Activated CD4-positive, alpha-beta T cell treated with anti-CD3 and anti-CD28 coated beads, Interleukin-2, amount 50 U/mL, for 24 hours (primary cell): ENCODE measurements around the gene B4GALT5.

Experiments used
- DNase-seq, 2 donors: peaks; one replicate each; pipeline ENCODE4 v3.0.0-alpha.2; 2020; ENCODE audit warnings: low read depth in 1 of 2, low spot score in 1 of 2

Gene B4GALT5

DNA sequence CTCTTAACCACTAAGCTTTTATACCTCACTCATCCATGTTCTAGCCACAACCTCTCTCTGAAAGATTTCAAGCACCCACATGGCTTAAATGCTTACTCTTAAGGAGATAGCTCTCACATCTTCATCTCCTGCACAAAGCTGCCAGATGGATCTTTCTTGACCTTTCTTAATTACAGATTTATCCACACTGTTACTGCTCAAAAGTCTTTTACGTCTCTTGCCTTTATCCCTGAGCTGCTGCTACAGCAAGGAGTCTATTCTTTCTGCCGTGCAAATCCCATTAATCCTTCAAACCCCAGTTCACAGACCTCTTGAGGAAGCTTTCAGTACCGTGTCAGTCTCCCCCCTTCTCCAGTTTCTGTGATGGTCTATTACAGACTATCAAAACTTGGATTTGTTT is 54.6 kb downstream of the B4GALT5 start:
- DNase-seq, result no peak

DNA sequence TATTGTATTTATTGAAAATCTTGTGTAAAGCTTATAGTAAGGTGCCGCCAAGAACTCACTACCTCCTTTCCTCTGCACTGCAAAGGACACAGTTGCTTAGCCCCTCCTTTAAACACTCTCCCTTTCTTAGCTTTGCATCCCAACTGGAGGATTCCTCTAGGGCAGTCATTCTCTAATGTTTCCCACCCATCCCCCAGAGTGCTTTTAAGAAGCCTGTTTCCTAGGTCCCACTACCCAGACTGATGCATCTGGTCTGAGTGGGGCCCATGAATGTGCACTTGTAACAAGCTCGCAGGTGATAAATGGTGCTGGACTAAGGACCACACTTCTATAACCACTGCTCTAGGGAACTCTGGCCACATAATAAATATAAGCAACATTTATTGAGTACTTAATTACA is 55.2 kb downstream of the B4GALT5 start:
- DNase-seq, result no peak

DNA sequence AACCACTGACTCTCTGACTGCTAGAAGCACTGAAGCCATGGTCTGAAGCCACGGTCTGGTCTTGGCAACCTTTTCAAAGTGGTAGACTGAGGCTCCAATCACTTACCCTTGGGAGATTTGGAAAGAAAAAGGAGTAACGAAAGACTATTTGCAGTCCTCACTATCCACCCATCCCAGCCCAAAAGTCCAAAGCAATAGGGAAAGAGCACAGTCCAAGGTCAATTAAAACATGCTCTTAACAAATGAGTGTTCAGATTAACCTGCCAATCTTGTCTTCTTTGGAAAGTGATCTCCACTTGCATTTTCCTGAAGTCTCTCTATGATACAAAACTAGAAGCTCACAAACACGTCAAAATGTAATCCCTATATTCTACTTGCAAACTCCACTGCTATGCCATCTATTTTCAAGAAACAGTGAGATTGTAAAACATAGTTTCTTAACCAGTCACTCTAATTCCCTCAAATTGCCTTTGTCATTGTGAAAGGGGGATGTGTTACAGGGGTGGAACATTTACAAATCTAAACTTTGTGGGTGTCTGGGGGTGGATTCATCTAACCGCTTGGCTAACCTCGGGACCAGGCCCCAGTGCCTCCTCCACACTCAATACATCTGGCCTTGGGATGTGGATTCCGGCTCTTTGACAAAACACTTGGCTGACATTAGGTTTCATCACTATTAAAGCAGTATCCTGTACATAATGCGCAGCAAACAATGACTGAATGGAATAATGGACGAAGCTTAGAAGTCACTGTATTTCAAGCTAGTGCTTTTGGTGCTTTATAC is 56.4 kb downstream of the B4GALT5 start:
- no peak for DNase-seq

DNA sequence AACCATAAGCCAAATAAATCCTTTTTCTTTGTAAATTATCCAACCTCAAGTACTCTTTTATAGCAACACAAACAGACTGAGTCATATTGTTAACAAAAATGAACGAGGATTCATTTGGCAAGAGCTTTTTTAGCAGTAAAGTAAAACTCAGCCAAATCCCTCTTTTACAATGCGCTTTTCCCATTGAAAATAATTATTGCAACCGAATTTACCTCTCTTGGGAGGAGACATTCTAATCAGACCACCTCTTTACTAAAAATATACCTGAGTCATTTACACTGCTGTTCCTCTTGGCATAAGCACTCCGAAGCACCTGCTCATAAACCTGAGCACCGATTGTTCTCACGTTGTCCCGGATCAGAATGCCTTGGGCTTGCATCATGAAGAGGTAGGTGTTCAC is 57.4 kb downstream of the B4GALT5 start:
- no peak for DNase-seq

DNA sequence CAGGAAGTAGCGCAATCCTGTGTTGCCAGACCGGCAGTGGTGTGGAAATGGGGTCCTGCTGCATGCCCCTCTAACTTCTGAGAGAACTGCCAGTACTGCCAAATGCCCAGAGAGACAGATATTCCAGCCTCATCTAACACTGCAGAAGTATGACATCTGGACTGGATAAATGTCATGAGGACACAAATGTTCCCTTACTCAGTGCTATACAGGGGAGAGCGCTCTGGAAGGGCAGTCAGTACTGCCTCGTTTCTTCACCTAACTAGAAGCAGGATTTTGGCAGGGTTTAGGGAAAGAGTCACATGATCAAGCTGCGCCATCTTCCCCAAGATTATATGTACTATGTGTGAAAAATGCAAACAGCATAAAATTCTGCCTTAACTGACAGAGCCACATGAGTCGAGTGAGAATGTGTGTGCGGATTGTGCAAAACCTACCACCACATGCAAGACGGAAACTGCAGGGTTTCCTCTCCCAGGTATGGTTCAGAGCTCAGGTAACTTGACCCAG is 59.7 kb downstream of the B4GALT5 start:
- DNase-seq, result no peak

DNA sequence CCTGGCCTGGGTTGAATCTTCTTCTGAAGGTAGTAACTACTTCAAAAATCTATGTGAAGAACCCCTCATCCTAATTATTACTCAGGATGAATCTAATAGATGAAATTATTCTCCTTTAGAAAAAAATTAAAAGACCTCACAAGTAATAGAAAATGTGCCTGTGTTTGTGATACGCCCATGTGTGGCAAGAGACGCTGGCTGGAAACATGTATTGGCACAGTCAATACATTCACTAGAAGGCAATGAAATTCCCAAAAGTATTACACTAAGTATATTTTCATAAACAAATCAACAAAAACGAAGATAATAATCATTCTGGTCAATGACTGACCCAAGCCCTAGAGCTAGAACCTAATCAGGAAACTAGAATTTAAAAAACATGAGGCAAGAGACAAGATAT is 64.0 kb downstream of the B4GALT5 start:
- DNase-seq, result no peak

DNA sequence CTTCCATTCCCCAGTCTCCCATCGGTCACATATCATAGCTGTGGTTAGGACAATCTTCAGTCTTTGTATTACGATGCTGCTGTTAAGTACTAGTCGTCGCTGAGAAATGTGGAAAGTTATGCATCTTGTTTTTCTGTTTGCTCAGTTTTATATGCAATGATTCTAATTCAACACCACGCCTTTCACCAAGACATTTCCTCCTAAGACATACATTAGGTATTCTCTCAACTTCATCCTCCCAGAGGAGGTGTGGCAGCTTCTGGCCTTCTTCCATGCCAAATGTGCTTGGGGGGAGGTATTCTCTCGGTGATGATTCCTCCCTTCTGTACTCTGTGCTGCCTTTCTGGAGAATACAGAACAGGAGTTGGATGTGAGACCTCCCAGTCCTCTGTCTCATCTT is 66.1 kb downstream of the B4GALT5 start:
- no peak for DNase-seq

DNA sequence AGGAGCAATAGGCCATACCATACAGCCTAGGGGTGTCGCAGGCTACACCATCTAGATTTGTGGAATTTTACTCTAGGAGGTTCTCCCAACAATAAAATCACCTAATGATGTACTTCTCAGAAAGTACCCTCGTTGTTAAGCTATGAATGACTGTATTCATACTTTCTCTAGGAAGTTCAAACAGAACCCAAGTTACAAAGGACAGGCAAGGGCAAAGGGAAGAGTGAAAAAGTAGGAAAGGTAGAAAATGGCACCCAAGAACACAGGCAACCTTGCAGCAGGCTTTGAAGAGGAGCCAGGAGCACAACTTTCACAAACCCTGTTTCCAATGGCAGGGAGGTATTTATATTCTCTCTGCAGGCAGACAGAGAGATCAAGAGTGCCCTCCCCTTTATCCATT is 67.2 kb downstream of the B4GALT5 start:
- DNase-seq, result no peak

DNA sequence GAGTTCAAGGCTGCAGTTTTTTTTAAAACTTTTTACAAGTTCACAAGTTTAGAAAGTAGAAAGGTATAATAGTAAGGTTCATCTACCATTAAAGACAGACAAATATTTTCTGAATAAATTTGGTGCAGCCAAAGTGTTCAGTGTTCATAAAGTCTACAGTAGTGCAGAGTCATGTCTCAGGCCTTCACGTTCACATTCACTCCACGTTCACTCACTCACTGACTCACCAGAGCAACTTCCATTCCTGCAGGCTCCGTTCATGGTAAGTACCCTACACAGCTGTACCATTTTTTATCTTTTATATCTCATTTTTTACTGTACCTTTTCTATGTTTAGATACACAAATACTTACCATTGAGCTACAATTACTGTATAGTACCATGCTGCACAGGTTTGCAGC is 67.6 kb downstream of the B4GALT5 start:
- no peak for DNase-seq

DNA sequence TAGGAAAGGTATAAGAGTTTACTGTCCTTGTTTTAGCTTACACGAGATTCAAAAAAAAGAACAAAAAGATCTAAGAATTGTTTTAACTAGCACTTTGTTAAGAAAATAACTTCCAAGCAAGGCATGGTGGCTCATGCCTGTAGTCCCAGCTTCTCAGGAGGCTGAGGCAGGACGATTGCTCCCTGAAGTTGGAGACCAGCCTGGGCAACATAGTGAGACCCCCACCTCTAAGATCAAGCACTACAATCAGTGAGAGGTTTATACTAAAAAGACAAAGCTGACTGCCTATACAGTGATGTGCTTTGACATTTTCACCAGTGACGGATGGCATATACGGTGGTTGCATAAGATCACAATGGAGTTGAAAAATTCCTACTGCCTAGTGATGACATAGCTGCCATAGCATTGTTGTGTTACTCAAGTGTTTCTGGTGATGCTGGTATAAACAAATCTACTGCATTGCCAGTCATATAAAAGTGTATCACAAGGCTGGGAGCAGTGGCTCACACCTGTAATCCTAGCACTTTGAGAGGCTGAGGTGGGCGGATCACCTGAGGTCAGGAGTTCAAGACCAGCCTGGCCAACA is 68.6 kb downstream of the B4GALT5 start:
- no peak for DNase-seq

DNA sequence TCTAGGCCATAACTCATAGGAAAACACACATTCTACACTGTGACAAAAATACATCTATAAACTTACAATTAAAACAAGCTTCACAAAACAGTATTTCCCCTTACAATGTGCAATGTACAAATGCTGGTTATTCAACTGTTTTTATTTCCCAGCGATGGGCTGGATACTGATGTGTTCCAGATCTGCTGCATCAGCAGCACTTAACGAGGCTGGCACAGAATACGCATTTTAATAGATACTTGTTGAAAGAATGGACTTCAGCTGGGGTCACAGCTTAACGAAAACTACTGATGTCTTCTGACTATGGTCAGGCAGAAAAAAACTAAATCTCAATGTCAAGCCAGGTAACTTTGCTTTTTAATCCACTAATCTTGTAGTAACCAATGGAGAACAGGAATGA is 70.9 kb downstream of the B4GALT5 start:
- DNase-seq, result no peak

DNA sequence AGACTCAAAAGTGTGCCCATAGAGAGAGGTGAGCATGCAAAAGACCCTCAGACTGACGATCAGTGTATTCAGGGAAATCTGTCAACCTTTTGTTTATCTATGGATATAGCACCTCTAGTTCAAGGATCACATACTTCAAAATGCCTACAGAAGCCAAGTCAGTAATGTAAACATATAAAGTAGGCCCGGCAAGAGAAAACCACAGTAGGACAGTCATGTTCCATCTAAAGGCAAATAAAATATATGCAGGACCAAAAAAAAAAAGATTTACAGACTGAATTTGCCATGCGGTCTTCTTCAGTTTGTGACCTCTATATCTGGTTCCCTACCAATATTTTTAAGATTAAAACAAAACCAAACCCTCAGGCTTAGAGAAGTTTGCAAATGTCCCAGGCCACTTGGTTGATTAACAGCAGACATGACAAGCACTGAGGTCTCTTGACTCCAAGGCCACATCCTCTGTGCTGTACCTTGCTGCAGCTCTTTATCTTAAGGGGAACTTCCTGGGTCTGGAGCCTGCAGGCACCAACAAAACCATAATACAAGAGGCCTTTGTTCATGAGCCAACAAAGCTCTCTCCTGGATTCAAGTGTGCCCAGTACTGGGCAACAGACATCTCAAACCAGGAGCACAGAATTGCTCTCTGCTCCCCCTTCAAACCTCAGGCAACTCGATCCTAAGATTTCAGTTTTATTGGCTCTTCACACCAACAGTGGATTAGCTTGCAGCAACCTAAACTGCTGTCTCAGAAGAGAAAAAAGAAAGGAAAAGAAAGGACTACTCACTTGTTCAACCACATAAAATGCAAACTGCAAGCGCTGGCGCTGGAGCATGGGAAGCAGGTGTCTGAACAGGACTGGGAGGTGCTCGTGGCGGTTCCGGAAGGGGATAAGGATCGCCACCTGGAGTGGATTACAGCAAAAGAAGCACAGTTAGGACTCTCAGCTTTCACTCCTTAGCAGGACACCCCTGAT is 71.7 kb downstream of the B4GALT5 start:
- no peak for DNase-seq

DNA sequence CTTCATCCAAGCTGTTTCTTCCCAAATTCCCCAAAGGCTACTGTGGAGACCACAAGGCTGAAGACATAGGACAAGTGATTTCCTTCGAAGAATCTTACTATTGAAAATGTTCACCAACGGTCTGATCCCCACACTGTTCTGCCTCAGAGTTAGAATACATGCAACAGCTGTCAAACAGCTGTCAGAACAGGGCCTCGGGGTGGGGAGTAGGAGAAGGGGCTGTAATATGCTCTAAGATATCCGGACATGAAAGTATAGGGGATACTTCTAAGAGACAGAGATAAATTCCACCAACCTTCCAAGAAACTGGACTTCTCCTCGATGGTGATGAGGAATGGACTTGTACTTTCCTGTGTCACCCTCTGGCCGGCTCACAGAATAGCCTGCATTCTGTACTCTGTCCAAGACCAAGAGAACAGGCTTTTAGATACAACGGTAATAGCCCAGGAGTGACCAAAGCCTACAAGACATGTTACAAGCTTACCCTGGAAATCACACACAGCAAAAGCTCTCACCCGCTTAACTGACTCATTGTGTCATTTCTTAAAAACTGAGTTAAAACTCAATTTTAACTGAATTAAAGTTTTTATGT is 76.5 kb downstream of the B4GALT5 start:
- DNase-seq, result no peak

DNA sequence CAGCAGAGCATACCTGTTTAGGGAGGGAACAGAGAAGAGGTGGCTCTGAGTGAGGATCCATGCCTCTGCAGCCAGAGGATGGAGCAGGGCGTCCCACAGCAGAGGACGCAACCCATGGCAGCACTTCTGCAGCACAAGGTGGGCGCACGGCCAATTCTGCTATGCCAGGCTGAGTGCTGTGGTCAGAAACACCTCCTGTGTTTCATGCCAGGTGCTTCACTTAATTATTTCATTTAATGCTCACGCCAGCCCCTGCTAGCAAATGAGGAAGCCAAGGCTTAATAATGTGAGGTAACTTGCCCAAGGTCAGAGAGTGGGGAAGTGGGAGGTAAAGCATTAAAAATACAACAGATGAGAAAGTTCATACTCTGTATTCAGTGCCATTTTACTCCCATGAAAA is 77.2 kb downstream of the B4GALT5 start:
- DNase-seq, result no peak

DNA sequence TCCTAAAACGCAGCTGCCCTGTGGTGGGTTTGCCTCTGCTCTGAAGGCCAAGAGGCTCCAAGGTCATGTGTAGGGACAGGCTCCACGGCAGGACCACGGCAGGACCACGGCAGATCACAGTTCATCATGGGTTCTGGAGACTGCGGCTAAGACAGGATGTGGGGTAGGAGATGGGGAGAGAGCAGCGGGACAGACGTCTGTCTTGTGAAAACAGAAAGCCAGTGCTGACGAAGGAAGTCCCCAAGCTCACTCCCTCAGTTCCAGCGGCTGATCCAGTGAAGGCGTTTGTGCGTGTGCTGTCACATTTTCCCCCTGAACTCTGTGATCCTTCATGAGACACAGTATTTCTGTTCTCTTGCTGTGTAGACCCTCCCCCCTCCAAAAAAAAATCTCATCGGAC is 77.8 kb downstream of the B4GALT5 start:
- DNase-seq, result no peak

DNA sequence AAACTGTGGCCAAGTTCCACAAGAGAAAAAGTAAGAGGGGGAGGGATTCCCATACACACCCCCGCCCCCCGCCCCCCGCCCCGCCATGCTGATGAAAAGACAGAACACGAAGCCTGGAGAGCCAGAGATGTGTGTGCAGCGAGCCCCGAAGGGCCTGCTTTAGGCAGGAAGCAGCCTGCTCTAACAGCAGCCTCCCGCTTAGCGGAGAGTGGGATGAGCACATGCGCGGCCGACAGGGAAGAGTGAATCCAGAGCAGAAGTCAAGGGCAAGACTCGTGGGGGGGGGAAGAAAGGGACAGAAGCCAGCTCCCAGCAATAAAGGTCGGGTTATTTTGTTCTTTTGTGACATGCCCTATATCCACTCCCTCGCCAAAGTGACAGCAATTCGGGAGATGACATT is 78.5 kb downstream of the B4GALT5 start:
- no peak for DNase-seq

DNA sequence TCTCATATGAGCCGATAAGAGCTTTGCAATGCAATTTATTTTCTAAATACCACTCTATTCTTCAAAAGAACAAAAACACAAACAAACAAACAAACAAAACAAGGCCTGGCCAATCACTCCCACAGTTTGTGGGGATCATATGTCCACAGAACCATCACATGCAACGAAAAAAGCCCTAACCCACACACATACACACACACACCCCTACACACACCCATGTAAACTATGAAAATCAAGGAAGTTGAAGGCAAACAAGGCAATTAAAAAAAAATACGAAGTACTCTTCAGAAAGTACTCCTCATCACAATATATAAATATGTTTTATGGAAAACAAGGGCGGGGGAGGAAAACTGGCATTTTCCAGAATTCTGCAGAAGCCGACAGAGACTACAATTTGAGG is 79.6 kb downstream of the B4GALT5 start:
- DNase-seq, result no peak

DNA sequence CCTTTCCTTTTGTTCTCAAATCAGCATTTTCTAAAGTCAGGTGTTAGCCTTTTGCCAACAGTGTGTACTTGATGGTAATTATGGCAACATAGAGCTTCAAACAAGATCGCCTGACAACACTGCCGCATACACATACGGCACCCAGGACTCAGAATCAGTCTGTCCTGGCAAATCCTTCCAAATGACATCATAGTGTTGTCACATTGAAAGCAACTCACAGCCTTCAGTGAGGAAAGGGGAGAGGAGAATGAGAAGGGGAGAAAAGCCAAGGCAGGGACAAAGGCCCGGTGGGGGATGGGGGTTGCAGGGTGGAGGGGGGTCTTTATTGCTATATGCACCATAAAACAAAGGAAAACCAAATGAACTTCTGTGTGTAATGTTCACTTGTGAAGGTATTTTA is 80.0 kb downstream of the B4GALT5 start:
- no peak for DNase-seq

DNA sequence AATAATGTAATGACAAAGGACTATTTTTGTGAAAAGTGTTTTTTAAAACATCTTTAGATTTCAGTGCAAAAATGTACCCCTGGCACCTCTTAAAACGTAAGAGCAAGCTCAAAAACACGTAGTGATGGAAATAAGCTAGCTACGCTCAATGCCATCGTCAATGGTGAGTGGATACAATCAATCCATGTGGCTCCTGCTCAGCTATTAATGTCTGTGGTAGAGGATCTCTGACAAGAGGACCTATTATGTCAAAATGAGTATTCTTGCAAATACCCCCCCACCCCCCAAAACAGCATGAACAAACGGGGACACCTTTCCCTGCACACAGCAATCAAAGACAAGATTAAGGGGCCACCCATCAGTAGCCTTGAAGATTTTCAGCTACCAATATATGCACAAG is 80.7 kb downstream of the B4GALT5 start:
- no peak for DNase-seq

DNA sequence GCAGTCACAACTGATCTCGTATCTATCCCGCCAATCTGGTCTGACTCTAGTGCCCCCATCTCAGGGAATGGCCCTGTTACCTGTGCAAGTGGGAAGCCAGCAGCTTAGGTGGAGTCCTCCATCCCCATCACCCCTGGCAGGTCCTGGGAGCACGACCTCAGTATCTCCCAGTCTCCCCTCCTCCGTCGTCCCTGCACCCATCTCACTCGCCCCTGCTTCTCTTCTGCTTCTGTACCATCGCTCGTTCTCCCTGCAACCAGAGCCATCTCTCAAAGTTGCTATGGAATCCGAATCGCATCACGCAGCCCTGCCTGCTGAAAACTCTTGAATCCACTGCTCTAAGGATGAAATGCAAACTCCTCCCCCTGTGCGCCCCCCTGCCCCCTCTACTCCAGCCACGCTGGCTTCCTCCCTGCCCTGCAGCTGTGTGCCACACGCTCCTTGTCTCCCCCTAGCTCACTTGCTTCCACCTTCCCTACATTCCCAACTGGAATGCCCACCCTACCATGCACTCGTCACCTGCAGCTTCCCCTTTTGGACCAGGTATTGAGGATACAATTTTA is 81.7 kb downstream of the B4GALT5 start:
- DNase-seq, result no peak

DNA sequence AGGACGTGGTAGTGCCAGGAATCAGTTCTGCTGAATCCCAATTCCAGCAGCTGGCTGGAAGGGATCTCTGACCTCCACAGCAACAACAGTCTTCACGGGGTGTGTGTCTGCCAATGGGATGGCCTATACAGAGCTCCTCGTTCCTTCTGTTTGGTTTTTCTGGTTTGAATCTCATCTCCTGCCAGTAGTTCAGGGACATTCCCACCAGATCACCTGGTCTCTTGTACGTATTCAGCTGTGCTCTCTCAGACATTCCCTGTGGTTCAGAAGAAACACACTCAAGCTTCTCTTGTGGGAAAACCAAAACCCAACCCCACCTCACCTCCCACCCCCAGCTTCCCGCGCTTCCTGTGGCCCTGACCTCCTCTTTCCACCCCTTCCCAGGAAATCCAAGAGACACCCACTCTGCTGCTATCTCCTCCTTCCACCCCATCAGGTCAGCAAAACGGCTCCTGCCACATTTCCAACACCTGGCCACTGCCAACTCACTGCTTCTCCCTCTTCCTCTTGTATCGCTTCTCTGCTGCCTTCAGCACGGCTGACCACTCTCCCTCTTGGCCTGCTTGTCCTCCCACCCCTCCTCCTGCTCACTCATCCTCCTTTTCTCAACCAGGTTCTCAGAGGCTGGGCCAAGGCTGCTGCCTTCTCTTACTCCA is 82.5 kb downstream of the B4GALT5 start:
- no peak for DNase-seq
